ENCODE data around the gene ASGR1. TPM values are rescaled to one million over a fixed set of nuclear protein-coding genes. Genes with fewer than 3 reads are reported as not detected.

ASGR1 gene
- total RNA-seq, 2 donors from 2014 or later: 6.8 to 14.2 TPM

GRCh38 chr17:7176107-7176840 is 2.9 kb downstream of the ASGR1 start:
- no peak overlapping the region for H3K4me3 Mint-ChIP-seq
- H3K27ac ChIP-seq (ENCODE audit: low read depth, low read length): no peak overlapping the region
- H3K4me1 ChIP-seq (ENCODE audit: control insufficient read depth, insufficient read depth, low read length): no peaks in the 10 kb centered on the region
- no peak overlapping the region for H3K9ac ChIP-seq (ENCODE audit: extremely low read depth, low read length, poor library complexity, severe bottlenecking)
- no peak overlapping the region for H3K27ac Mint-ChIP-seq
- WGBS, 2 experiments (ENCODE audit: insufficient coverage in 1 of 2, insufficient read length in 1 of 2): 88 to 90% methylated on average over 1 of the region's 1 CpG
- no peak for DNase-seq
- peaks cover 2% of the 10 kb centered on the region for H3K9me3 Mint-ChIP-seq
- H3K27me3 Mint-ChIP-seq (ENCODE audit: insufficient read depth): peaks cover 16% of the 10 kb centered on the region
- no peaks in the 10 kb centered on the region for H3K36me3 Mint-ChIP-seq (ENCODE audit: low read depth)
- peaks cover 9% of the 10 kb centered on the region for H3K4me1 Mint-ChIP-seq
- no peak for TF ChIP-seq CTCF (conservative IDR thresholded peaks at IDR 0.05)
- H3K4me3 ChIP-seq (ENCODE audit: low read length): no peak overlapping the region
- H3K27me3 ChIP-seq (ENCODE audit: control insufficient read depth, insufficient read depth, low read length, poor library complexity, severe bottlenecking): peaks cover 11% of the 10 kb centered on the region
- H3K36me3 ChIP-seq (ENCODE audit: control insufficient read depth, insufficient read depth, low read length): no peaks in the 10 kb centered on the region
- H3K9me3 ChIP-seq (ENCODE audit: control insufficient read depth, low read length): no peaks in the 10 kb centered on the region

- Mint-ChIP-seq H3K9me3 (peaks cover 6% of the 10 kb centered on the region), H3K27me3 (ENCODE audit: insufficient read depth) (peaks cover 16% of the 10 kb centered on the region), H3K4me3 (no peak overlapping the region), H3K36me3 (ENCODE audit: low read depth) (no peaks in the 10 kb centered on the region), H3K4me1 (peaks cover 9% of the 10 kb centered on the region), H3K27ac (no peak overlapping the region)
- DNase-seq: no peak
- Histone ChIP-seq H3K27me3 (ENCODE audit: control insufficient read depth, insufficient read depth, low read length, poor library complexity, severe bottlenecking) (peaks cover 11% of the 10 kb centered on the region), H3K36me3 (ENCODE audit: control insufficient read depth, insufficient read depth, low read length) (no peaks in the 10 kb centered on the region), H3K9ac (ENCODE audit: extremely low read depth, low read length, poor library complexity, severe bottlenecking) (no peak overlapping the region), H3K9me3 (ENCODE audit: control insufficient read depth, low read length) (peaks cover under 1% of the 10 kb centered on the region), H3K27ac (ENCODE audit: low read depth, low read length) (no peak overlapping the region), H3K4me1 (ENCODE audit: control insufficient read depth, insufficient read depth, low read length) (no peaks in the 10 kb centered on the region), H3K4me3 (ENCODE audit: low read length) (no peak overlapping the region)
- TF ChIP-seq CTCF (conservative IDR thresholded peaks at IDR 0.05): no peak
- WGBS, 2 experiments (ENCODE audit: insufficient coverage in 1 of 2, insufficient read length in 1 of 2): 90 to 91% methylated on average over 4 to 5 of the region's 5 CpGs
These were observed 3.8 kb downstream of the ASGR1 start for GRCh38 chr17:7175330-7175733.

GRCh38 chr17:7174603-7175326 is 4.4 kb downstream of the ASGR1 start:
- H3K4me1 Mint-ChIP-seq: peaks cover 9% of the 10 kb centered on the region
- no peak for DNase-seq

More at GRCh38 chr17:7174603-7175326, 4.4 kb downstream of the ASGR1 start:
- no peak overlapping the region for H3K4me3 ChIP-seq (ENCODE audit: low read length)
- no peaks in the 10 kb centered on the region for H3K36me3 Mint-ChIP-seq (ENCODE audit: low read depth)
- H3K9me3 Mint-ChIP-seq: peaks cover 8% of the 10 kb centered on the region
- H3K9ac ChIP-seq (ENCODE audit: extremely low read depth, low read length, poor library complexity, severe bottlenecking): no peak overlapping the region
- peaks cover 5% of the 10 kb centered on the region for H3K9me3 ChIP-seq (ENCODE audit: control insufficient read depth, low read length)
- peaks cover 16% of the 10 kb centered on the region for H3K27me3 Mint-ChIP-seq (ENCODE audit: insufficient read depth)
- H3K36me3 ChIP-seq (ENCODE audit: control insufficient read depth, insufficient read depth, low read length): no peaks in the 10 kb centered on the region
- no peak overlapping the region for H3K27ac Mint-ChIP-seq
- no peak overlapping the region for H3K4me3 Mint-ChIP-seq
- H3K27ac ChIP-seq (ENCODE audit: low read depth, low read length): no peak overlapping the region
- no peak for TF ChIP-seq CTCF (conservative IDR thresholded peaks at IDR 0.05)
- H3K27me3 ChIP-seq (ENCODE audit: control insufficient read depth, insufficient read depth, low read length, poor library complexity, severe bottlenecking): peaks cover 11% of the 10 kb centered on the region
- WGBS, 2 experiments (ENCODE audit: insufficient coverage in 1 of 2, insufficient read length in 1 of 2): 85 to 90% methylated on average over 4 to 7 of the region's 7 CpGs
- no peaks in the 10 kb centered on the region for H3K4me1 ChIP-seq (ENCODE audit: control insufficient read depth, insufficient read depth, low read length)

Data from endodermal cell (in vitro differentiated cells).